Activated CD4-positive, alpha-beta T cell treated with anti-CD3 and anti-CD28 coated beads, Interleukin-2, Interleukin-6, amounts not matched to agents 100 ng/mL and 50 ng/mL, durations not matched to agents 16 hours and 8 hours (primary cell): Measurements from ENCODE around the gene PAPSS2.

Experiments used
- DNase-seq: peaks from one replicate; pipeline ENCODE4 v3.0.0-alpha.2; 2020

PAPSS2 gene

DNA sequence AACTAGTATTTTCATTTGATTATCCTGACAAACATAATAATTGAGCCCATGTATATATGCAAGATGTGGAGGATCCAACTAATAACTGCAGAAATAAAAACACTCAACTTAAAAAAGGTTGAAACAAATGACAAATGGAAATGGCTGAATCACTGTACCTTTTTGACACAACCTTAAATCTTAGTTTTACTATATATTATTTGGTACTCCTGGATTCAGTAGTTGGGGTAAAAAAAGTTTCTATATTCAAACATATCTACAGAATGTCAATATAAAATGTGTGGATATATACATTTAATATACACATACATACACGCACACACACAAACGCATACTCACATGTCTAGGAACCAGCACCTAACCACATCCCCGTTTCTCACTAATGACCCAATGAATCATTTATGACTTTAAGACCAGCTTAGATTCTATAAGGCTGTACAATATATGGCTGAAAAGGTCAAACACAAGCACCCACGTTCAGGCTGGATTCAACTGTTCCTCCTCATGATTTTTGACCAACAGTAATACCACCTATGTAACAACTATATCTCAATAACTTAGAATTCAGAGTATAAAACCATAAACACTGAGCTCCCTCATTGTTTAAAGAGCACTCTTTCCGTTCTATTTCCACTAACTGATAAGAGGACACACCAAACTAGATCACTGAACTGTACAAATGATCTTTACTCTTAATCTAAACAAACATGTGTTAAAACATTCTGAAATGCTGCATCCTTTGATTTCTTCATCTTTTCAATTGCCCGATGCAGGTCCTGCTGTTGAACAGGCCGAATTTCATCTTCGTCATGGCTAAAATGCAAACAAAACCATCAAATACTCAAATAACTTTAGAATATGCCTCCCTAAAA is 94.6 kb downstream of the PAPSS2 start:
- peak; percentile 13 for DNase-seq

DNA sequence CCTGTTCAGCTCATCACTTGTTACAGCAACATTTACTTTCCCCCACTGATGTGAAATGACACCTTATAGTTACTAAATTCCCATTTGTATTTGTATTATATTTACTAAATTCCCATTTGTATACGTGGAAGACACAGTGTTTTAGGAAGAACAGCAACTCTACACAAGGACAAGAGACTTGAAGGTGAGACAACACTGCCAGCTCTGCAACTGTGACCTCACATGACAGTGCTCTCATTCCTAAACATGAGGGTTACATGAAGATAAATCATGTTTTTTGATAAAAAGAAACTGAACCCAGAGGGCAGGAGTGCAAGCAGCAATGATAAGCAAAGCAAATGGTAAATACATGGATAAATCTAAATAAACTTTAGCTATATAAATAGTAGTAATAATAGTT is 98.0 kb downstream of the PAPSS2 start:
- no peak for DNase-seq

DNA sequence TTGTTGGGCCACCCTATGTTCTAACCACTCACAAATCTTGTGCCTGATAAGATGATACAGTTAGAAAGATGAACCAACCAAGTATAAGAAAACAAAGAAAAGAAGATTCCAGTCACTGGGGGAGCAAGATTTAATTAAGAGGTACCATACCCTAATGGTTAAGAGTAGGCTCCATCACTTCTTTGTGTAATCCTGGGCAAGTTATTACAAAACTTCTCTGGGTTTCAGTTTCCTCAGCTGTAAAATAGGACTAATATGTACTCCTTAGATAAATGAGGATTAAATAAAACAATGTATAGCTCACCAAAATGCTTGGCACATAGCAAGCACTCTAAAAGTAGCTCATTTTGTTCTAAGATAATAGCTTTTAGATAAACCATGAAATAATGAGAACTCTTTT is 99.9 kb downstream of the PAPSS2 start:
- no peak for DNase-seq

DNA sequence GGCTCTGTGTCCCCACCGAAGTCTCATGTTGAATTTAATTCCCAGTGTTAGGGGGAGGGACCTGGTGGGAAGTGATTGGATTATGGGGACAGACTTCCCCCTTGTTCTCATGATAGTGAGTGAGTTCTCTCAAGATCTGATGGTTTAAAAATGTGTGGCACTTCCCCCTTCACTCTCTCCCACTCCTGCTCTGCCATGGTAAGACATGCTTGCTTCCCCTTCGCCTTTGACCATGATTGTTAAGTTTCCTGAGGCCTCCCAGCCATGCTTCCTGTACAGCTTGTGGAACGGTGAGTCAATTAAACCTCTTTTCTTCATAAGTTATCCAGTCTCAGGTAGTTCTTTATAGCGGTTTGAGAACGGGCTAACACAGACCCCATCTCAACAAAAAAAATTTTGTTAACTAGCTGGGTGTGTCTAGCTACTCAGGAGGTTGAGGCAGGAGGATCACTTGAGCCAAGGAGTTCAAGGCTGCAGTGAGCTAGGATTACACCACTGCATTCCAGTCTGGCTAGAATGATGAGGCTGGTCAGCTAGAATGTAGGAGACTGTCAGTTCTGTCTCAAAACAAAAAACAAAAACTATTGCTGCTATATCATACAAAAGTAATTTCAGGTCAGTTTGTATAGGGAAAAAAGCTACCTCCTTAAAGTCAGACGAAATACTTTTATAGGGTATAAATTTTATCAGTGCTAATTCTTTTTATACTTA is 100.7 kb downstream of the PAPSS2 start:
- DNase-seq: peak; percentile 7

DNA sequence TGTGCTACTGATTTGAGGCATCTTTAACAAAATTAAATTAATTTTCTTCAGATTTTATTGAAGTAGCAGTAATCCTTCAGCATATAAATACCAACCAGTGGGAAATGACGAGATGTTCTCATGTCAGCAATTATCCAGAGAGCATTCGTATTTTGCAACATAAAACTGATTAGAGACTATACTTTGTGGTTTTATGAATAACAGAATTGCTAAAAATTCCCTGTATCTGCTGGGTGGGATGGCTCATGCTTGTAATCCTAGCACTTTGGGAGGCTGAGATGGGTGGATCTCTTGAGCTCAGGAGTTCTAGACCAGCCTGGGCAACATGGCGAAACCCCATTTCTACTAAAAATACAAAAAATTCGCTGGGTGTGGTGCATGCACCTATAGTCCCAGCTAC is 101.5 kb downstream of the PAPSS2 start:
- DNase-seq: no peak

DNA sequence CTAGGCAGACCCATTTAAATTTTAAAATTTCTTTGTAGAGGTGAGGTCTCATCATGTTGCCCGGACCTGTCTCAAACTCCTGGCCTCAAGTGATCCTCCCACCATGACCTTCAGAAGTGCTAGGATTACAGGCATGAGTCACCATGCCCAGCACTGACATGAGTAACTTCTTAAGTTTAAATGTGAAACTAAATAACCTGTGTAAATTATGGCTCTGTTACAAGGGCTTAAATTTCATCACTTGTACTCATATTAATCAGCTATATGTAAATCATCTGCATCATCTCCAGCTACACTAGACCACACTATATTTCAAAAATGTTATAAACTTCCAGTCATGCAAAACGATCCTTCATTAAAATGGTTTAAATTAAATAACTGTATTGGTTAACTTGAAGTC is 102.2 kb downstream of the PAPSS2 start:
- peak; percentile 77 for DNase-seq

DNA sequence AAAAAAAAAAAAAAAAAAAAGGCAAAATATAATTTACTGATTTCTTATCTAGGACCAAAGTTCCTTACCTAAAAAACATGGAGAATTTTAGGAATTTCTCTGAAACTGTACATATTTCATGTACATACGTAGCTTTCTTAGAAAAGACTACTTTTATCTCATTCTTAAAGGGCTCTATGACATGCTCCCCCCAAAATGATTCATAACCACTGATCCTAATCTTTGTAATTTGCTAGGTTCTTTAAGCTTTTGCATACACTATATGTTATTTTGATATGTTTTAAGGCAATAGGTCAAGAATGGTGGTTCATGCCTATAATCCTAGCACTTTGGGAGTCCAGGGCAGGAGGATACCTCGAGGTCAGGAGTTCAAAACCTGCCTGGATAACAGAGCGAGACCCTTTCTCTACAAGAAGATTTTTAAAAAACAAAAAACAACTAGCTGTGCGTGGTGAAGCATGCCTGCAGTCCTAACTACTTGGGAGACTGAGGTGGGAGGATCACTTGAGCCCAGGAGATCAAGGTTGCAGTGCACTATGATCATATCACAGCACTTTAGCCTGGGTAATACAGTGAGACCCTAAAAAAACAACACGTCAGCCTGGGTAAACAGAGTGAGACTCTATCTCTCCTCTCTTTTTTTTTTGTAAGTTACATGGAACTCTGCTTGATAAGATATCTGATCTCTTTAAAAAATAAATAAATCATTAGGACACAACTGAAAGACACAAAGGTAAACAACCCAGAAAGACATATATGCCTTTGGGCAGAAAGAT is 103.6 kb downstream of the PAPSS2 start:
- DNase-seq: no peak

DNA sequence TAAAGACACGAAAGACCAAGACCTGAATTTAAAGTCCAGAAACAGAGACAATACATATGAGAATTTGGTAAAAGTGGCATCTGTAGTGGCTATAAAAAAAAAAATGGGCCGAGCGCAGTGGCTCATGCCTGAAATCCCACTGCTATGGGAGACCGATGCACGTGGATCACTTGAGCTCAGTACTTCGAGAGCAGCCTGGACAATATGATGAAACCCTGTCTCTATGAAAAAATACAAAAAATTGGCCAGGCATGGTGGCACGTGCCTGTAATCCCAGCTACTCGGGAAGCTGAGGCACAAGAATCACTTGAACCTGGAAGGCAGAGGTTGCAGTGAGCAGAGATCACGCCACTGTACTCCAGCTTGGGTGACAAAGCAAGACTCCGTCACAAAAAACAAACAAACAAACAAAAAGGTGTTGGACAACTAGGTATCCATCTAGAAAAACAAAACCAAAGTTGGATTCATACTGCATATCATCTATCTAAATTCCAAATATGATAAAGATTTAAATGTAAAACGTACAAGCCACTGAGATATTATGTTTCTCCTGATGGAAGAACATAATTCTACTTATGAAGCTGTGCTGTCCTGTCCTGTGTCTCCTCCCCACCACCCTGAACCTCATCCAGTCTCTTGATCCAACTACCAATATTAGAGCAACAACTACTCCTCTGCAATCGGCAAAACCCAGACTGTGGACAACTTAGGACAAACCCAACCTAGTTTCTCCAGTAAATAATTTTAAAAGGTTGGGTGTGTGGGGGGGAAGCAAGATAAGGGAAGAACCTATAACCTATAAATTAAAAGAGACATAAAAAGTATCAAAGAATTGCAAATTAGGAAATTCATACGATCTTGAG is 104.6 kb downstream of the PAPSS2 start:
- DNase-seq: no peak

DNA sequence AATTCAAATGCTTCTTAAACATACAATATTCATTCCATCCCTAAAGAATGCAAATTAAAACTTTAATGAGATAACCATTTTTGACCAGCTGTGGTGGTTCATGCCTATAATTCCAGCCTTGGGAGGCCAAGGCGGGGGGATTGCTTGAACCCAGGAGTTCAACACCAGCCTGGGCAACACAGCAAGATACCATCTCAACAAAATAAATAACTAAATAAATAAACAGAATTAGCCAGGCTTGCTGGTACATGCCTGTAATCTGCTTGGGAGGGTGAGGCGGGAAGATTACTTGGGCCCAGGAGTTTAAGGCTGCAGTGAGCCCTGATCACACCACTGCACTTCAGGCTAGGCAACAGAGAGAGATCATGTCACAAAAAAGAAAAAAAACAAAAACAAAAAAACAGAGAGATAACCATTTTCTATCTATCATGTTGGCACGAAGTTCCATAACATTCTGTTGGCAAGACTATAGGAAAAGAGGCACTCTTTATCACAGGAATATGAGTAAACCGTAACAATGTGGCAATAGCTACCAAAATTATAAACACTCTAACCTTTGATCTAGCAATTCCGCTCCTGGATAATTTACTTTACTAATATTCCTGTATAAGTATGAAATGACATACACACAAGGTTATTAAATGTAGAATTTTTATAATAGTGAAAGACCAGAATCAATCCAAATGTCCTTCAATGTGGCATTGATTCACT is 106.1 kb downstream of the PAPSS2 start:
- DNase-seq: no peak

DNA sequence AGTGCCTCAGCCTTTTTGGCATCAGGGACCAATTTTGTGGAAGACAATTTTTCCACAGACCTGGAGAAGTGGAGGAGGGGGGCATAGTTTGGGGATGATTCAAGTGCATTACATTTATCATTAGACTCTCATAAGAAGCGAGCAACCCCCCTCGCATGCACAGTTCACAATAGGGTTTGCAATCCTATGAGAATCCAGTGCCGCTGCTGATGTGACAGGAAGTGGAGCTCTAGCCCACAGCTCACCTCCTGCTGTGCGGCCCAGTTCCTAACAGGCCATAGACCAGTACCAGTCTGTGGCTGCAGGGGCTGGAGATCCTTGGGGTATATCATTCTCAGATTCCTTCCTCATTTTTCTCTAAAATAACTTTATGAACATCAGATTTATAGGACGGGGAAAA is 107.6 kb downstream of the PAPSS2 start:
- no peak for DNase-seq

DNA sequence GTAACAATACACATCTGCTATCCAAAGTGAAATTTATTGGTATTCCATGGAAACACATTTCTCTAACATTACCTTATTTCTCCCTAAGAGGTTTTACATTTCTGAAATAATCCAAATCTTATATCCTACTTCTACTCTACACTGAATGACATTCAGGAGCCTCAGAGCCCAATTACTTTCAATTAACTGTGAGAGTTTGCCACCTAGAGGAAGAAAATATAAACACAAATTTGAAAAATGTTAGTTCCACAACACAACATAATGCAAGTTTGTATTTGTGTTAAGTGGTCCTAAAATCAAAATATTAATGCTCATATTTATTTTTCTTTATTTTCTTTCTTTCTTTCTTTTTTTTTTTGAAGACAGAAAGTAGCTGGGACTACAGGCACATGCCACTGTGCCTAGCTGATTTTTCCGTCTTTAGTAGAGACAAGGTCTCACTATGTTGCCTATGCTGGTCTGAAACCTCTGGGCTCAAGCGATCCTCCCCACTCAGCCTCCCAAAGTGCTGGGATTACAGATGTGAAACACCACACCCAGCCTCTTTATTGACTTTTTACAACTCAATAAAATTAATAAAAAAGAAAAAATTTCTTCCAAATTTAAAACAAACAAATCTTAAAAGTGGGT is 112.3 kb downstream of the PAPSS2 start:
- no peak for DNase-seq

DNA sequence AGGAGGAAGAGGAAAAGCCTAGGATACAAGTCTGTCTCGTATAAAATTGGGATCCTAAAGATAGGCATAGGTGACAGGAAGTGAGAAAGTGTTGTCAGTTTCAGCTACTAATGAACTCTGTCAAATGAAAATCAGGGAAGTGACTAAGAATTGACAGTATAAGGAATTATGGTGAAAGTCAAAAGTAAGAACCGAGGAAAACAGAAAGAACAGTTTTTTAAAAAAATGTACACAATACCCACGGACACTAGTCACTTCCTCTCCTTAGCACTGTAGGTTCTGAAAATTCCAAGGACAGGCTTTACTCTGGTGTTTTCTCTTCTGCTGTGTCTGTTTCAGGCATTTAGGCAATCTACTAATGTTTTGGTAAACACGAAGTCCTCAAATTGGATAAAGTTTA is 116.1 kb downstream of the PAPSS2 start:
- no peak for DNase-seq

DNA sequence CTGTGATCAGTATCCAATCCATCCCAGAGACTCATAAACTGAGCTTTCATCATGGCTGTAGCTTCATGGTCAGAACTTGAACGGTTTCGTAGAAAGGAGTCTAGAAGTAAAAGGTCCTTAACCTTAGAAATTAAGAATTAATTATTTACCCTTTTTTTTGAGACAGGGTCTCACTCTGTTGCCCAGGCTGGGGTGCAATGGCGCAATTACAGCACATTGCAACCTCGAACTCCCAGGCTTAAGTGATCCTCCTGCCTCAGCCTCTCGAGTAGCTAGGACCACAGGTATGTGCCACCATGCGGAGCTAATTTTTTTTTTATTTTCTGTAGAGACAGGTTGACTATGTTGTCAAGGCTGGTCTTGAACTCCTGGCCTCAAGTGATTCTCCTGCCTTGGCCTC is 116.7 kb downstream of the PAPSS2 start:
- DNase-seq: no peak

DNA sequence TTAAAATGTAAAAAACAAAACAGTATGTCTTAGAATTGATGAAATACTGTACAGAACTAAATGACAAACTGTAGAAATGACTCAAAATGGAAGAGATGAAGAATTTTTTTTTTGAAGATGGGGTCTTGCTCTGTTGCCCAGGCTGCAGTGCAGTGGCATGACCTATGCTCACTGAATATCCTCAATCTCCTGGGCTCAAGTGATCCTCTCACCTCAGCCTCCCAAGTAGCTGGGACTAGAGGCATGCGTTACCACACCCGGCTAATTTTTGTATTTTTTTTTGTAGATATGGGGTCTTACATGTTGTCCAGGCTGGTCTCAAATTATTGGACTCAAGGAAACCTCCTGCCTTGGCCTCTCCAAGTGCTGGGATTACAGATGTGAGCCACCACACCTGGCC is 121.9 kb downstream of the PAPSS2 start:
- no peak for DNase-seq

DNA sequence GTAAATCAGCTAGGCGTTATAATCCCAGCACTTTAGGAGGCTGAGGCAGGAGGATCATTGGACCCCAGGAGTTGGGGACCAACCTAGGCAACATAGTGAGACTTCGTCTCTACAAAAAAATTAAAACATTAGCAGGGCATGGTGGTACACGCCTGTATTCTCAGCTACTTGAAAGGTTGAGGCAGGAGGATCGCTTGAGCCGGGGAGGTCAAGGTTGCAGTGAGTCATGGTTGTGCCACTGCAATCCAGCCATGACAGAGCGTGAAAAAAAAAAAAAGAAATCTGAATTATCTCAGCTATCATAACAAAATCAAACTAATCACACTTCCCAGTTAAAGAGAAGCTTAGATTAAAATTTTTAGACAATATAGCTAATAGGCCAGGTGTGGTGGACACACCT is 123.0 kb downstream of the PAPSS2 start:
- no peak for DNase-seq

DNA sequence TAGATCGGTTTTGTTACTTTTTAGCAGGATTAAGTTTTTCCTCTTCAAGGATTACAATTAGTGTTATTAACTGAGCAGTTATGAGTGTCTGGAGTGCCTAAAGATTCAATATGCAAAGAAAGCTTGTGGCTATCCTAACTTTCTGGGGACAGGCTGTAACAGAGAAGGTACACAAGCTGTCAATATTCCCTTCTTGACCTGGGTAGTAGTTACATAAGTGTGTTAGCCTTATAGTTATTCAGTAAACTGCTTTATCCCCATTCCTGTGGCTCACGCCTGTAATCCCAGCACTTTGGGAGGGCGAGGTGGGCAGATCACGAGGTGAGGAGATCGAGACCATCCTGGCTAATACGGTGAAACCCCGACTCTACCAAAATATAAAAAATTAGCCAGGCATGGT is 126.7 kb downstream of the PAPSS2 start:
- no peak for DNase-seq

DNA sequence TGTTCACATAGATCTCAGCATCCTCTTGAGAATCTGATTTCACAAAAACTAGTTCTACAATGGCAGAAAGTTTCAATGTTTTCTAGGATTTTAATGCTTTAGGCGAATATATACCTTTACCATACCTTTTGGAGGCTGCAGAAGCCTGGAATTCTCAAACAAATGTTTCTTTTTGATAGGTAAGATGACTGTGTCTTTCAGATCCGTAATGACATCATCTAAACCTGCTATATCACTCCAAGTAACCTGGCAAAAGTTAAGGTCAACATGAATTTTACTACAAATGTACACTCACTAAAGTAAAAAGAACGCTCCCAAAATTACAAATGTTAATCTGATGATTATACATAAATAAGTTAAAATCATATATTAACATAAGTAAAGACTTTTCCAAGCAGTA is 130.5 kb downstream of the PAPSS2 start:
- DNase-seq: no peak

DNA sequence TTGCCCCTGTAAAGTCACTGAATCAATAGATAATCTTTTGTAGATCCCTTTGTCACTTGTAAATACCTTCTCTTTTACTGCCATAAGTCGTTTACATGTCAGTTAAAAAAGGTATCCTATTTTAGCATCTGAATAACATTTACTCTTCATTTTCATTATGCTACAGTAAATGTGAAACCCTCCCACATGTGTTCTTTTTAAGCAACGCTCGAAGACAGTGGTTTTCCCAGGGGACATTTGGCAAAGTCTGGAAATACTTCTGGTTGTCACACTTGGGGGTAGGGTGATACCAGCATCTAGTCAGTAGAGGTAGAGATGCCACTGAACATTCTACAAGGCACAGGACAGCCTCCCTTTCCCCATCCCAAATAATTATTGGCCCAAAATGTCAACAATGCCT is 134.6 kb downstream of the PAPSS2 start:
- no peak for DNase-seq
